GM23338 (cell line): Measurements from ENCODE around the gene INHBB. TPM values are rescaled to one million over a fixed set of nuclear protein-coding genes. Genes with fewer than 3 reads are reported as not detected.

Experiments used
- ATAC-seq: fragments of 200-7000 bp; cut with Tn5 transposase; 3 replicates; pipeline ENCODE4 v1.9.1; 2020
- DNase-seq: peaks from one replicate; pipeline ENCODE4 v3.0.0-alpha.2; 2015; ENCODE audit warnings: low spot score
- H2AFZ ChIP-seq: fragments of 200-600 bp; sonication (generic); 2 replicates; pipeline ENCODE4 v1.8.0; 2016; ENCODE audit warnings: antibody characterized with exemption, mild to moderate bottlenecking, moderate library complexity
- H3F3A ChIP-seq: fragments of 200-600 bp; sonication (generic); replicated peaks from 2 replicates; pipeline ENCODE4 v1.8.0; 2017; ENCODE audit warnings: antibody characterized with exemption, mixed run types, low read depth
- H3K27ac ChIP-seq: fragments of 200-600 bp; sonication (generic); 2 replicates; pipeline ENCODE4 v1.6.1; 2016; ENCODE audit warnings: low read depth
- H3K27me3 ChIP-seq: fragments of 200-600 bp; sonication (generic); 2 replicates; pipeline ENCODE4 v1.8.0; 2016; ENCODE audit warnings: mild to moderate bottlenecking, mixed run types, moderate library complexity; ENCODE audit not compliant: insufficient read depth
- H3K36me3 ChIP-seq: fragments of 200-600 bp; sonication (generic); 2 replicates; pipeline ENCODE4 v1.8.0; 2016; ENCODE audit warnings: mild to moderate bottlenecking; ENCODE audit not compliant: insufficient read depth
- H3K4me1 ChIP-seq: fragments of 200-600 bp; sonication (generic); 2 replicates; pipeline ENCODE4 v1.8.0; 2016; ENCODE audit warnings: mild to moderate bottlenecking, moderate library complexity; ENCODE audit not compliant: insufficient read depth
- H3K4me2 ChIP-seq: fragments of 200-600 bp; sonication (generic); 2 replicates; pipeline ENCODE4 v1.7.1; 2017; ENCODE audit warnings: mixed run types
- H3K4me3 ChIP-seq: fragments of 200-600 bp; sonication (generic); 2 replicates; pipeline ENCODE4 v1.6.1; 2016; ENCODE audit warnings: mixed run types
- H3K79me2 ChIP-seq: fragments of 200-600 bp; sonication (generic); replicated peaks from 2 replicates; pipeline ENCODE4 v1.8.0; 2017; ENCODE audit warnings: mild to moderate bottlenecking; ENCODE audit not compliant: insufficient read depth
- H3K9me2 ChIP-seq: fragments of 200-600 bp; sonication (generic); 2 replicates; pipeline ENCODE4 v1.8.0; 2017; ENCODE audit not compliant: insufficient read depth
- H4K20me1 ChIP-seq: fragments of 200-600 bp; sonication (generic); replicated peaks from 2 replicates; pipeline ENCODE4 v1.8.0; 2017; ENCODE audit warnings: mild to moderate bottlenecking; ENCODE audit not compliant: insufficient read depth
- H3K27ac Mint-ChIP-seq: 2 replicates; pipeline ENCODE4 v1.8.0; 2020; ENCODE audit warnings: inconsistent platforms, mild to moderate bottlenecking, moderate library complexity, mixed read lengths
- H3K27me3 Mint-ChIP-seq: 3 replicates; pipeline ENCODE4 v1.8.0; 2022; ENCODE audit warnings: low read depth, mild to moderate bottlenecking, moderate library complexity, mixed read lengths, inconsistent platforms; ENCODE audit not compliant: insufficient read depth, poor library complexity
- H3K36me3 Mint-ChIP-seq: 3 replicates; pipeline ENCODE4 v1.8.0; 2021; ENCODE audit warnings: low read depth, mild to moderate bottlenecking, inconsistent platforms, moderate library complexity, mixed read lengths
- H3K4me1 Mint-ChIP-seq: 3 replicates; pipeline ENCODE4 v1.8.0; 2020; ENCODE audit warnings: mild to moderate bottlenecking, inconsistent platforms, mixed read lengths
- H3K4me3 Mint-ChIP-seq: 3 replicates; pipeline ENCODE4 v1.8.0; 2021; ENCODE audit warnings: moderate library complexity, mild to moderate bottlenecking, inconsistent platforms, mixed read lengths
- H3K9me3 Mint-ChIP-seq: 3 replicates; pipeline ENCODE4 v1.8.0; 2020; ENCODE audit warnings: moderate library complexity, mild to moderate bottlenecking, inconsistent platforms, mixed read lengths
- CREB1 ChIP-seq: fragments of 250-450 bp; sonication (Bioruptor Pico); IDR thresholded peaks from 2 replicates; pipeline ENCODE4 v1.5.0; 2020; ENCODE audit warnings: low read depth, mild to moderate bottlenecking, moderate library complexity
- ETS1 ChIP-seq: IDR thresholded peaks from 2 replicates; pipeline ENCODE4 v1.6.1; 2016; ENCODE audit warnings: antibody characterized with exemption
- EZH2phosphoT487 ChIP-seq: fragments of 200-600 bp; sonication (generic); IDR thresholded peaks from one replicate; pipeline ENCODE4 v1.8.1; 2018; ENCODE audit warnings: antibody characterized with exemption; ENCODE audit not compliant: unreplicated experiment
- JUNB ChIP-seq: IDR thresholded peaks from one replicate; pipeline ENCODE4 v1.6.1; 2016; ENCODE audit warnings: antibody characterized with exemption; ENCODE audit not compliant: unreplicated experiment
- NANOG ChIP-seq: IDR thresholded peaks from 2 replicates; pipeline ENCODE4 v1.6.1; 2016; ENCODE audit warnings: antibody characterized with exemption, borderline replicate concordance
- POLR2AphosphoS5 ChIP-seq: IDR thresholded peaks from 2 replicates; pipeline ENCODE4 v1.6.1; 2016; ENCODE audit warnings: antibody characterized with exemption, low read depth
- REST ChIP-seq: IDR thresholded peaks from one replicate; pipeline ENCODE4 v1.6.1; 2018; ENCODE audit warnings: antibody characterized with exemption; ENCODE audit not compliant: unreplicated experiment
- ZNF114 ChIP-seq: fragments of 250-450 bp; sonication (Bioruptor Pico); IDR thresholded peaks from 2 replicates; pipeline ENCODE4 v1.5.0; 2020; ENCODE audit warnings: mild to moderate bottlenecking, moderate library complexity
- ZNF331 ChIP-seq: fragments of 250-450 bp; sonication (Bioruptor Pico); IDR thresholded peaks from 2 replicates; pipeline ENCODE4 v1.5.0; 2020; ENCODE audit warnings: low read depth, mild to moderate bottlenecking, moderate library complexity
- ZNF462 ChIP-seq: fragments of 250-450 bp; sonication (Bioruptor Pico); IDR thresholded peaks from 2 replicates; pipeline ENCODE4 v1.5.0; 2020; ENCODE audit warnings: mild to moderate bottlenecking, moderate library complexity
- polyA plus RNA-seq: library from polyadenylated mRNA; unstranded; fragments of >200 nt; fragmentation: Nextera tagmentation; extraction: Ambion mirVana; gene quantifications from 2 replicates; pipeline ENCODE4 v1.2.1, GENCODE V29; 2016
- total RNA-seq: library from RNA; depleted of rRNA; stranded (reverse); fragments of >200 nt; shearing (Covaris generic); gene quantifications from 2 replicates; pipeline ENCODE4 v1.2.3, GENCODE V29; 2014

INHBB gene
- total and polyA plus RNA-seq, 2 experiments from 2014 or later = 0.21 TPM; not detected in 1

- H3K9me3 Mint-ChIP-seq = no peaks in the 10 kb centered on the region
- H3K27me3 ChIP-seq = no peaks in the 10 kb centered on the region
- peaks cover 8% of the 10 kb centered on the region for H3K27me3 Mint-ChIP-seq
- H3F3A ChIP-seq = no peaks in the 10 kb centered on the region
- H3K4me1 Mint-ChIP-seq = peaks cover 23% of the 10 kb centered on the region
- no peak overlapping the region for H3K4me2 ChIP-seq
- no peaks in the 10 kb centered on the region for H3K79me2 ChIP-seq
- peaks cover 11% of the 10 kb centered on the region; the same call in 1 of the 2 replicates for H3K4me1 ChIP-seq
- TF ChIP-seq NANOG (no peak), POLR2AphosphoS5 (no peak), ZNF114 (CRISPR knock-in tag) (no peak), EZH2phosphoT487 (no peak), CREB1 (CRISPR knock-in tag) (no peak), ETS1 (no peak), ZNF462 (CRISPR knock-in tag) (no peak), ZNF331 (CRISPR knock-in tag) (no peak), REST (no peak), JUNB (no peak)
- no peaks in the 10 kb centered on the region for H3K9me2 ChIP-seq
- H3K4me3 ChIP-seq = no peak overlapping the region
- H3K27ac Mint-ChIP-seq = no peak overlapping the region
- H4K20me1 ChIP-seq = no peaks in the 10 kb centered on the region
- no peak overlapping the region for H2AFZ ChIP-seq
- H3K36me3 ChIP-seq = no peaks in the 10 kb centered on the region
- H3K36me3 Mint-ChIP-seq = no peaks in the 10 kb centered on the region
- H3K27ac ChIP-seq = no peak overlapping the region
- ATAC-seq (no peak), DNase-seq (no peak)
- H3K4me3 Mint-ChIP-seq = no peak overlapping the region
These were observed 38.8 kb downstream of the INHBB start for GRCh38 chr2:120384486-120385354.
